ENCODE data around the gene NOS1.
"Not testable (repeated sequence)": the region's sequence is repeated elsewhere in the genome, so short reads cannot be mapped to it uniquely, and the experiment has no call there.

NOS1 gene

DNA sequence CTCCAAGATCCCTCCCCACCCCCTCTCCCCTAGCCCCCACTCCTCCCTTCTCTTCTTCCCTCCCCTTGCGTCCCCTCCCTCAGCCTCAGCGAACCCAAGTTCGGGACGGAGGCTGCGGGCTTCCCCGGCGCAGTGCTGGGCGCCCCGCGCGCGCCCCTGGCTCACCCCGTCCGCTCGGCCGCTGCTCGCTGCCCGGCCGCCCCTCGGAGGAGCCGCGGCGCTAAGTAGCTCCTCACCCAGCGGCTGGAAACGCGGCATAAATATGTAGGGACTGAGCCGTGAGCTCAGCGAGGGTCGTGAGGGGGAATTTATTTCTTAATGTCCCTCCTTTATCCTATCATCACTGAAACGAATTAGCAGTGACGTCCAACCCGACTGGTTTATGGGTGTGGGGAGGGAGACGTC is at the start of gene NOS1:
Gene NOS1 (minus strand): TSS at position 280 of the 405 bp plus-strand sequence. CDS start 30,557 bp downstream, outside the sequence.
- Histone ChIP-seq H3K4me3 (ENCODE audit: low read length) (no peak within 1 kb of the TSS), H3K27ac (ENCODE audit: low read depth, low read length) (no peak within 1 kb of the TSS), H3K27me3 (ENCODE audit: control insufficient read depth, insufficient read depth, low read length) (peaks cover 31% of the 10 kb centered on the region), H3K9ac (ENCODE audit: low read length) (no peak within 1 kb of the TSS), H3K4me1 (ENCODE audit: control insufficient read depth, insufficient read depth, low read length) (no peaks in the 10 kb centered on the region), H3K36me3 (ENCODE audit: control insufficient read depth, insufficient read depth, low read length) (no peaks in the 10 kb centered on the region)

DNA sequence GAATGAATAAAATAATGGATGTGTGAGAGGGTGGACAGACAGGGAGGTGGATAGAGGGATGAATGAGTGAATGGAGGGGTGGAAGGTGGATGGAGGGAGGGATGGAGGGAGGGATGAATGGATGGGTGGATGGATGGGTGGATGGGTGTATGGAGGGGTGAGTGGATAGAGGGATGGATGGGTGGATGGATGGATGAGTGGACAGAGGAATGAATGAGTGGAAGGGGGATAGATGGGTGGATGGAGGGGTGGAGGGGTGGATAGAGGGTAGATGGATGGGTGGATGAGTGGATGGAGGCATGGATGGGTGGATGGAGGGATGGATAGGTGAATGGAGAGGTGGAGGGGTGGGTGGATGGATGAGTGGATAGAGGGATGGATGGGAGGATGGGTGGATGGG is 47.9 kb upstream of the NOS1 start:
- no peak overlapping the region for H3K4me3 ChIP-seq (ENCODE audit: low read length)
- no peaks in the 10 kb centered on the region for H3K36me3 ChIP-seq (ENCODE audit: control insufficient read depth, insufficient read depth, low read length)
- H3K9ac ChIP-seq (ENCODE audit: low read length): no peak overlapping the region
- no peak overlapping the region for H3K27ac ChIP-seq (ENCODE audit: low read depth, low read length)
- H3K4me1 ChIP-seq (ENCODE audit: control insufficient read depth, insufficient read depth, low read length): peaks cover 3% of the 10 kb centered on the region
- no peaks in the 10 kb centered on the region for H3K27me3 ChIP-seq (ENCODE audit: control insufficient read depth, insufficient read depth, low read length)

DNA sequence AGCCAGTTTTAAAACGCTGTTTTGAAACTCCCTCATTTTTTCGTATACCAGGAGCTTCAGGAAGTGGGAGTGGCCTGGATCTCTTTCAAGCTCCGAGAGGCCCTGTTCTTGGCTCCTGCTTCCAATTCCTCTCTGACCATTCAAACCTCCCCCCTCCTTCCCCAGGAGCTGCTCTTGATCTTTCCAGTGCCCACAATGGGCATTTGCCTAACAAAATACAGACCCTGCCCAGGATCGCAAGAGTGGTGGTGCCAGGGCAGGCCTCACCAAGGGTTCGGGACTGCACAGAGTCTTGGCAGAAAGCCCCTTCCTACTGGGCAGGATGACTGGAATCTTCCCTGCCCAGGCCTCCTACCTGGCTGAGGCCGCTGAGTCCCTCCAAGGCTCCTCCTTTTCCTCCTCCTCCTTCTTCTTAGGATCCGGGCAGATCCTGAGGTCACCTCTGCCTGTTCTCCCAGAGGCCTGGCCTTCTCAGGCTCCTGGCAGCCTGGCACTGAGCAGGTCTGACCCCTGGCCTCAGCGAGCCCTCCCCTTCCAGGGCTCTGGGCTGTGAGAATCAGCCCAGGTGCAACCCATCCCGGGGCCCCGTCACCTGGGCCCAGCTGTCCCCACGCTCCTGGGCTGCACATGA is 46.9 kb upstream of the NOS1 start:
- Histone ChIP-seq H3K36me3 (ENCODE audit: control insufficient read depth, insufficient read depth, low read length) (no peaks in the 10 kb centered on the region), H3K27me3 (ENCODE audit: control insufficient read depth, insufficient read depth, low read length) (no peaks in the 10 kb centered on the region), H3K4me1 (ENCODE audit: control insufficient read depth, insufficient read depth, low read length) (peaks cover 3% of the 10 kb centered on the region), H3K27ac (ENCODE audit: low read depth, low read length) (no peak overlapping the region), H3K4me3 (ENCODE audit: low read length) (no peak overlapping the region), H3K9ac (ENCODE audit: low read length) (no peak overlapping the region)

DNA sequence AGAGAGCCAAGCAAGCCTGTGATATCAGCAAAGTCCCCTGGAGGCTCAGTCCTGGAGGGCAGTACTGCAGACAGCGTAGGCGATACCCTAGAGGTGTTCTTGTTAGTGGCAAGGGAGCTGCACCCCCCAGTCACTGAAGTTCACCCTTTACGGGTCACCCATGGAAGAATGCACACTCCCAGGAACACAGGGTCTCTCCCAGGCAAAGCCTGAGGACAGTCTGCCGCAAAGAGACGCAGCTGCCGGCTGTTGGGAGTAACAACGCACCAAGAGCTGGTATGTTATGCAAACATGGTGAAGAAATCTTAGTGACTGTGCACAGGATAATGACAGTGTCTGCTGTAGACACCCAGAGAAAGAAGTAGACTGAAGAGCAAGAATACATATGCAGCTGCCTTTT is 43.5 kb upstream of the NOS1 start:
- Histone ChIP-seq H3K27ac (ENCODE audit: low read depth, low read length) (no peak overlapping the region), H3K36me3 (ENCODE audit: control insufficient read depth, insufficient read depth, low read length) (no peaks in the 10 kb centered on the region), H3K27me3 (ENCODE audit: control insufficient read depth, insufficient read depth, low read length) (no peaks in the 10 kb centered on the region), H3K4me3 (ENCODE audit: low read length) (no peak overlapping the region), H3K9ac (ENCODE audit: low read length) (no peak overlapping the region), H3K4me1 (ENCODE audit: control insufficient read depth, insufficient read depth, low read length) (peaks cover 3% of the 10 kb centered on the region)

DNA sequence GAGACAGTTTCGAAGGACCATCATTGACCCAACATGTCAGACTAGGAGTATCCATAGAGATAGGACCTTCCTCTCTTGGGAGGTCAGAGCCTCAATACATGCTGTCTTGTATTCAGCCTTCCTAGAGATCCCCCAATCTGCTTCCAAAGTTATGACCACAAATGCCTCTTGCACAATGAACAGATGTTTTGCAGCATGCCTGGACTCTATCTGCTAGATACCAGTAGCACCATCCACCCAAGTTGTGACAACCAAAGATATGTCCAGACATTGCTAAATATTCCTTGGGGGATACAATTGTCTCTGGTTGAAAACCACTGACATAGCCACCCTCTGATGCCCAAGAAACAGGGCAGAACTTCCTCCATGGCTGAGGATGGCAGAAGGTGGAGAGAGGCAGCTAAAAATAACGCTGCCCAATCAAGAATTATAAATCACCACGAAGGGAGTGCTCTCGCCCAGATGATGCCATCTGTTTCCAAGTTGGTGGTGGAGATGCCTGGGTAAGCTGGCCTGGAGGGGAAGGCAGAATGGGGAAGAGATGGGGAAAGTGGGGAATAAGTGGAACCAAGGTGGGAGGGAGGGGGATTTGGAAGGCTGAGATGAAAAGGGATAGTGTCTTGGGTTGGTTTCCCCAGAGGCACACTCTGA is 42.9 kb upstream of the NOS1 start:
- Histone ChIP-seq H3K4me1 (ENCODE audit: control insufficient read depth, insufficient read depth, low read length) (peaks cover 3% of the 10 kb centered on the region), H3K4me3 (ENCODE audit: low read length) (no peak overlapping the region), H3K27me3 (ENCODE audit: control insufficient read depth, insufficient read depth, low read length) (no peaks in the 10 kb centered on the region), H3K36me3 (ENCODE audit: control insufficient read depth, insufficient read depth, low read length) (no peaks in the 10 kb centered on the region), H3K9ac (ENCODE audit: low read length) (no peak overlapping the region), H3K27ac (ENCODE audit: low read depth, low read length) (no peak overlapping the region)

DNA sequence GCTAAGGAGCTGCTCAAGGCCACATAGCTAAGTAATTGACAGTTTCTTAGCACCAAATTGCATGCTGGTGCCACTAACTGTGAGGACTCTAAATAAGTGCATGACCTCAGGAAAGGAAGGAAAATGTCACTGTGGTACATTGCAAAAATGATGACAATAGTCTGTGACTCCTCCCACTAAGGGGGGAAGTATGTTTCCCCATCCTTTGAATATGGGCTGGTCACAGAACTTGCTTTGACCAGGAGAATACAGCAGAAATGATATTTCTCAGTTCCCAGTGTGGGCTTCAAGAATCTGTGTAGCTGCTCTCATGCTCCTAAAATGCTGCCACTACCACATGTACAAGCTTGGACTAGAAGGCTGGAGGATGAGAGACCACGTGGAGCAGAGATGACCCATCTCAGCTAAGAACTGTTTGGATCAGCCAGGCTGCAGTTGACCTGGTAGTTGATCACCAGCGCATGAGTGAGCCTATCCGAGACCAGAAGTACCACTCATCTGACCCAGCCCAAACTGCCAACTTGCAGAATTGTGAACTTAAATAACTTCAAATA is 42.2 kb upstream of the NOS1 start:
- H3K36me3 ChIP-seq (ENCODE audit: control insufficient read depth, insufficient read depth, low read length): no peaks in the 10 kb centered on the region
- no peak overlapping the region for H3K4me3 ChIP-seq (ENCODE audit: low read length)

DNA sequence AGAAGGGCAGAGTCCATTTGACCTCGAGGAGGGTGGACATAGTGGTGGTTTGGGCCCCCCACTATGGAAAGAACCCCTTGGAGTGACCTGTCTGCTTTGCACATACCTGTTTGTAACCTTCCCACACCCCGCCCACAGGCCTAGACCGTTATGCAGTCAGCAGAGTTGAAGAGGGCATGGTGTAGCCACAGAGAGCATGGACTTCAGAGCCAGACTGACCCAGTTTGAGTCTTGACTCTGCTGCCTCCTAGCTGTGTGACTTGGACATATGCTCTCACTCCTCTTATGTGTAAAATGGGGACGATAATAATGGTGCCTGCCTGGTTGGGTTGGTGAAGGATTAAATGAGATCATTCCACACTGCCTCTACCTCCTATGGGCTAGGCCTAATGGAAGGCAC is 40.9 kb upstream of the NOS1 start:
- Histone ChIP-seq H3K9ac (ENCODE audit: low read length) (no peak overlapping the region), H3K27ac (ENCODE audit: low read depth, low read length) (no peak overlapping the region), H3K36me3 (ENCODE audit: control insufficient read depth, insufficient read depth, low read length) (no peaks in the 10 kb centered on the region), H3K4me3 (ENCODE audit: low read length) (no peak overlapping the region), H3K4me1 (ENCODE audit: control insufficient read depth, insufficient read depth, low read length) (no peaks in the 10 kb centered on the region), H3K27me3 (ENCODE audit: control insufficient read depth, insufficient read depth, low read length) (no peaks in the 10 kb centered on the region)

More for the DNA sequence above, 42.2 kb upstream of the NOS1 start:
- Histone ChIP-seq H3K9ac (ENCODE audit: low read length) (no peak overlapping the region), H3K4me1 (ENCODE audit: control insufficient read depth, insufficient read depth, low read length) (peaks cover 3% of the 10 kb centered on the region), H3K27ac (ENCODE audit: low read depth, low read length) (no peak overlapping the region), H3K27me3 (ENCODE audit: control insufficient read depth, insufficient read depth, low read length) (no peaks in the 10 kb centered on the region)

DNA sequence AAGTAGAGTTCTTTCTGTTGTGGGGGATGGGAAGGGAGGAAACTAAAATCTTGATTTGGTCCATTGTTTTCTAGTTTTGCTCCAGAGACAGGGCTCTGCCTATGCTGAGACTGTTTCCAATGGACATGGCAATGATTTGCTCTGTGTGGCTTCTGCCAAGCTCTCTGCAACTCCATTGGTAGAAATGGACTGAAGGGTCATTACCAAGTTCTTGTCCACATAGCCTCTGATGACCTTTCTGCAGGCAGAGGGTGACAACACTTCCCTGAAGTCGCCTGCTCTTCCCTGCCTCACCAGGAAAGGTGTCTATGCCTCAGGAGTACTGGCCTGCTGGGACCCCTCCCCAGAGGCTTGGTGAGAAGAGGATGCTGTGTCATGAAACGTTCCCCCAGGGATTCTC is 39.5 kb upstream of the NOS1 start:
- Histone ChIP-seq H3K4me1 (ENCODE audit: control insufficient read depth, insufficient read depth, low read length) (no peaks in the 10 kb centered on the region), H3K4me3 (ENCODE audit: low read length) (no peak overlapping the region), H3K27me3 (ENCODE audit: control insufficient read depth, insufficient read depth, low read length) (no peaks in the 10 kb centered on the region), H3K27ac (ENCODE audit: low read depth, low read length) (no peak overlapping the region), H3K9ac (ENCODE audit: low read length) (no peak overlapping the region), H3K36me3 (ENCODE audit: control insufficient read depth, insufficient read depth, low read length) (no peaks in the 10 kb centered on the region)

DNA sequence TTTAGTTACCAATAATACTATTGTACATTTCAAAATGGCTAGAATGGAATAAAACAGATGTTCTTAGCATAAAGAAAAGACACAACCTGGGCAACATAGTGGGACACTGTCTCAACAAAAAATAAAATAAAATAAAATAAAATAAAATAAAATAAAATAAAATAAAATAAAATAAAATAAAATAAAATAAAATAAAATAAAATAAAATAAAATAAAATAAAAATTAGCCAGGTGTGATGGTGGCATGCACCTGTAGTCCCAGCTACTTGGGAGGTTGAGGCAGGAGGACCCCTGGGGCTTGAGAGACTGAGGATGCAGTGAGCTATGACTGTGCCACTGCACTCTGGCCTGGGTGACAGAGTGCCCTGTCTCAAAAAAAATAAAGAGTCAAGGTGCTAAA is 37.1 kb upstream of the NOS1 start:
- H3K27me3 ChIP-seq (ENCODE audit: control insufficient read depth, insufficient read depth, low read length); H3K27ac ChIP-seq (ENCODE audit: low read depth, low read length); H3K36me3 ChIP-seq (ENCODE audit: control insufficient read depth, insufficient read depth, low read length): not testable (repeated sequence)

DNA sequence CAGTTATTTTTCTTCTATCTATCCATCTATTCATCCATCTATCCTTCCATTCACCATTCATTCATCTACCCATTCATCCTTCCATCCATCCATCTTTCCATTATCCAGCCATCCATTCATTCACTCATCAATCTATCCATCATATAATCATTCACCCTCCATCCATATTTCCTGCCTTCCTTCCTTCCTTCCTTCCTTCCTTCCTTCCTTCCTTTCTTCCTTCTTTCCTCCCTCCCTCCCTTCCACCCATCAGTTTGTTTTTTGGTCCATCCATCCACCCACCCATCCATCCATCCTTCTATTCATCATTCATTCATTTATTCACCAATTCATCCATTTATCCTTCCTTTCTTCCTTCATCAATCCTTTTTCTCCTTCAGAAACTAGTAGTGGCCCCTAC is 34.3 kb upstream of the NOS1 start:
- H3K36me3 ChIP-seq (ENCODE audit: control insufficient read depth, insufficient read depth, low read length): no peaks in the 10 kb centered on the region
- H3K4me3 ChIP-seq (ENCODE audit: low read length): no peak overlapping the region
- H3K4me1 ChIP-seq (ENCODE audit: control insufficient read depth, insufficient read depth, low read length): no peaks in the 10 kb centered on the region
- no peaks in the 10 kb centered on the region for H3K27me3 ChIP-seq (ENCODE audit: control insufficient read depth, insufficient read depth, low read length)
- no peak overlapping the region for H3K9ac ChIP-seq (ENCODE audit: low read length)
- no peak overlapping the region for H3K27ac ChIP-seq (ENCODE audit: low read depth, low read length)

More for the DNA sequence above, 37.1 kb upstream of the NOS1 start:
- not testable (repeated sequence) for H3K9ac ChIP-seq (ENCODE audit: low read length); H3K4me3 ChIP-seq (ENCODE audit: low read length); H3K4me1 ChIP-seq (ENCODE audit: control insufficient read depth, insufficient read depth, low read length)

DNA sequence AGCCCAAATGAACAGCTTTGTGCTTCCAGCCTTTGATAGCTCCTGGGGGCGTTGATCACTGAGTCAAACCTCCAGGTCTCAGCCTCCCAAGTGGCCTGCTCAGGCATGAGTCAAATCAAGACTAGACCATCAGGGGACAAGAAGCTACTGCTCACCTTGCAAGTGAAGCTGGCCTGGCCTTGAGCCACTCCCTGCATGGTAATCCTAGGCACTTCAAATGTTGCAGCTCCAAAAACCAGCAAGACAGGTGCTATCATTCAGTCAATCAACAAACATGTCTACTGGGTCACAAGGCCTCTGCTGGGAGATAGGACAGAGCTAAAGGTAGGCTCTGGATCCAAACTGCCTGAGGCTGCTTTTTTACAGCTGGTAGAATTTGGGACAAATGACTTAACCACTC is 33.1 kb upstream of the NOS1 start:
- Histone ChIP-seq H3K27ac (ENCODE audit: low read depth, low read length) (no peak overlapping the region), H3K4me3 (ENCODE audit: low read length) (no peak overlapping the region), H3K4me1 (ENCODE audit: control insufficient read depth, insufficient read depth, low read length) (no peaks in the 10 kb centered on the region), H3K27me3 (ENCODE audit: control insufficient read depth, insufficient read depth, low read length) (no peaks in the 10 kb centered on the region), H3K9ac (ENCODE audit: low read length) (no peak overlapping the region), H3K36me3 (ENCODE audit: control insufficient read depth, insufficient read depth, low read length) (no peaks in the 10 kb centered on the region)

DNA sequence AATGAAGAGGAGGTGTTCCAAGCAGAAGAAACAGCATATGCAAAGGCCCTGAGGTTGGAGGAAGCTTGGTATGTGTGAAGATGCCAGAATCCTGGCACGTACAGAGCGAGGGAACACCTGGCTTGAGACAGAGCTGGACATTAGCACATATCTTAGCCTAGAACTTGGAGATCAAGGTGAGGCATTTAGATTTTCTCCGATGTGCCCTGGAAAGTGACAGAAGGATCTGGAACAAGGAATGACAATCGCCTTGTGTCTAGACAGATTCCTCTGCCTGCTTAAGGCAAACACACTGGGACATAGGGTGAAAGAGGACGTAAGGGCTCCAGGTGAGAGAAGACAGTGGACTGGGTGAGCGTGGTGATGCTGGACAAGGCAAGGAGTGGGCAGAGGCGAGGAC is 32.2 kb upstream of the NOS1 start:
- Histone ChIP-seq H3K4me1 (ENCODE audit: control insufficient read depth, insufficient read depth, low read length) (no peaks in the 10 kb centered on the region), H3K27me3 (ENCODE audit: control insufficient read depth, insufficient read depth, low read length) (no peaks in the 10 kb centered on the region), H3K4me3 (ENCODE audit: low read length) (no peak overlapping the region), H3K27ac (ENCODE audit: low read depth, low read length) (no peak overlapping the region), H3K36me3 (ENCODE audit: control insufficient read depth, insufficient read depth, low read length) (no peaks in the 10 kb centered on the region), H3K9ac (ENCODE audit: low read length) (no peak overlapping the region)

DNA sequence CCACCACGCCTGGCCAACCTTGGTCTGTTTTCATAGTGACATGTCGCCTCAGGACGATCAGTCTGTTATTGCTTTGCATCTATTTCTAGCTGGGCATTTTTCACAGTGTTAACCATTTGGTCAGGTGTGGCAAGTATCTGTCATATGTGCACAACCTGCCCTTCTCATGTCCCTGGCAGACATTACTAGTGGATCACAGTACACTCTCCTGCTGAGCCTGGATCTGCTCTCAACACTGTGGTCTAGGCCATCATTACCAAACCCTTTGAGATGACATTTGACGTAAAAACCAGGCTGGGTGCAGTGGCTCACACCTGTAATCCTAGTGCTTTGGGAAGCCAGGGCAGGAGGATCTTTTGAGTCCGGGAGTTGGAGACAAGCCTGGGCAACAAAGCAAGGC is 29.4 kb upstream of the NOS1 start:
- H3K27ac ChIP-seq (ENCODE audit: low read depth, low read length): no peak overlapping the region
- H3K9ac ChIP-seq (ENCODE audit: low read length): no peak overlapping the region
- no peaks in the 10 kb centered on the region for H3K4me1 ChIP-seq (ENCODE audit: control insufficient read depth, insufficient read depth, low read length)
- H3K27me3 ChIP-seq (ENCODE audit: control insufficient read depth, insufficient read depth, low read length): no peaks in the 10 kb centered on the region
- no peaks in the 10 kb centered on the region for H3K36me3 ChIP-seq (ENCODE audit: control insufficient read depth, insufficient read depth, low read length)
- no peak overlapping the region for H3K4me3 ChIP-seq (ENCODE audit: low read length)
